Activated CD8-positive, alpha-beta T cell treated with anti-CD3 and anti-CD28 coated beads for 36 hours (primary cell): ENCODE data around the gene PDCL3. TPM values are rescaled to one million over a fixed set of nuclear protein-coding genes. Genes with fewer than 3 reads are reported as not detected.

Experiments used
- ATAC-seq: fragments of 200-7000 bp; cut with Tn5 transposase; one replicate; pipeline ENCODE4 v1.10.0; 2021; ENCODE audit warnings: mild to moderate bottlenecking, moderate library complexity
- CTCF ChIA-PET: fragments of 350-600 bp; sonication (Branson Sonifier 250); formaldehyde crosslinking; loops from one replicate; lab custom pipeline; 2021; ENCODE audit warnings: antibody characterized with exemption; lab: Charles Lee
- POLR2A ChIA-PET: fragments of 350-600 bp; sonication (Branson Sonifier 250); formaldehyde crosslinking; loops from one replicate; lab custom pipeline; 2021; ENCODE audit warnings: antibody characterized with exemption; lab: Charles Lee
- DNase-seq: peaks from one replicate; pipeline ENCODE4 v3.0.0-alpha.2; 2020
- H3K27ac Mint-ChIP-seq: one replicate; pipeline ENCODE4 v1.8.0; 2021; ENCODE audit warnings: mild to moderate bottlenecking, mixed read lengths
- H3K27me3 Mint-ChIP-seq: one replicate; pipeline ENCODE4 v1.8.0; 2021; ENCODE audit warnings: mixed read lengths
- H3K36me3 Mint-ChIP-seq: one replicate; pipeline ENCODE4 v1.8.0; 2021; ENCODE audit warnings: low read depth, mixed read lengths
- H3K4me1 Mint-ChIP-seq: one replicate; pipeline ENCODE4 v1.8.0; 2021; ENCODE audit warnings: low read depth, mixed read lengths
- H3K4me3 Mint-ChIP-seq: one replicate; pipeline ENCODE4 v1.8.0; 2021; ENCODE audit warnings: mild to moderate bottlenecking, moderate library complexity, mixed read lengths
- H3K9me3 Mint-ChIP-seq: one replicate; pipeline ENCODE4 v1.8.0; 2021; ENCODE audit warnings: mixed read lengths
- CTCF ChIP-seq: fragments of 200-600 bp; IDR thresholded peaks from one replicate; pipeline ENCODE4 v1.8.0; 2022; ENCODE audit warnings: antibody characterized with exemption, mild to moderate bottlenecking
- intact Hi-C: fragments of 100-400 bp; cut with micrococcal nuclease; formaldehyde crosslinking; loops from one replicate; pipeline ENCODE4 v1.10.0; 2022
- total RNA-seq, 2 experiments: library from RNA; stranded (reverse); gene quantifications; one replicate each; pipeline ENCODE4 v1.2.3, GENCODE V29; 2021

Gene PDCL3
- total RNA-seq, result 10 to 100 TPM; 31.9 to 35.7 TPM

- Mint-ChIP-seq H3K4me3 (peak within 1 kb of the TSS; percentile 87), H3K36me3 (peaks cover 10% of the 10 kb centered on the region), H3K27ac (peak within 1 kb of the TSS; percentile 98), H3K27me3 (no peaks in the 10 kb centered on the region), H3K9me3 (no peaks in the 10 kb centered on the region), H3K4me1 (peaks cover 31% of the 10 kb centered on the region)
- no peak for TF ChIP-seq CTCF
- ChIA-PET POLR2A (interaction anchor here (0.6 to 3.5 kb wide), 7 partner anchors 11 to 487 kb away, joined by 3 to 24 read pairs (median 5); partner anchors contain the start of gene RPL31), CTCF (interaction anchor here (0.6 to 1.6 kb wide), 6 partner anchors 9 to 32 kb away, joined by 3 to 5 read pairs (median 3); no protein-coding TSS in a partner anchor)
- ATAC-seq (peak; percentile 94), DNase-seq (peak; percentile 95)
- intact Hi-C loops, result loop anchor here (5.0 kb wide), 1 partner anchor 146 kb away; the partner anchor contains the start of gene CHST10
Measured at GRCh38 chr2:100562613-100563406, at the start of gene PDCL3. Gene PDCL3 (plus strand): TSS chr2:100562993. CDS start chr2:100563068, 75 bp downstream.

GRCh38 chr2:100513650-100514049 lies 49.1 kb upstream of the PDCL3 start:
- ATAC-seq (no peak), DNase-seq (no peak)
- POLR2A ChIA-PET, result no interaction called here
- no peaks in the 10 kb centered on the region for H3K9me3 Mint-ChIP-seq
- no peak overlapping the region for H3K4me3 Mint-ChIP-seq
- no peak overlapping the region for H3K27ac Mint-ChIP-seq
- intact Hi-C loops, result no loop called here
- CTCF ChIA-PET, result no interaction called here
- no peak for TF ChIP-seq CTCF
- H3K27me3 Mint-ChIP-seq, result peaks cover 2% of the 10 kb centered on the region
- H3K4me1 Mint-ChIP-seq, result no peaks in the 10 kb centered on the region
- H3K36me3 Mint-ChIP-seq, result no peaks in the 10 kb centered on the region

GRCh38 chr2:100517556-100517955 lies 45.2 kb upstream of the PDCL3 start:
- H3K27ac Mint-ChIP-seq, result no peak overlapping the region
- intact Hi-C loops, result no loop called here
- no peaks in the 10 kb centered on the region for H3K4me1 Mint-ChIP-seq
- H3K36me3 Mint-ChIP-seq, result no peaks in the 10 kb centered on the region
- H3K9me3 Mint-ChIP-seq, result peaks cover 1% of the 10 kb centered on the region
- DNase-seq, result no peak
- ATAC-seq, result no peak
- no peak overlapping the region for H3K4me3 Mint-ChIP-seq
- H3K27me3 Mint-ChIP-seq, result peaks cover 2% of the 10 kb centered on the region
- POLR2A ChIA-PET, result interaction anchor here (0.6 kb wide), 1 partner anchor 46 kb away, joined by 3 read pairs; no protein-coding TSS in a partner anchor
- CTCF ChIA-PET, result no interaction called here
- TF ChIP-seq CTCF, result no peak

- POLR2A ChIA-PET, result no interaction called here
- Mint-ChIP-seq H3K9me3 (peaks cover 1% of the 10 kb centered on the region), H3K27me3 (peaks cover 2% of the 10 kb centered on the region), H3K36me3 (no peaks in the 10 kb centered on the region), H3K4me3 (no peak overlapping the region), H3K27ac (no peak overlapping the region), H3K4me1 (no peaks in the 10 kb centered on the region)
- ATAC-seq, result no peak
- no peak for TF ChIP-seq CTCF
- CTCF ChIA-PET, result no interaction called here
- intact Hi-C loops, result no loop called here
- no peak for DNase-seq
Measured at GRCh38 chr2:100518801-100519200, 44.0 kb upstream of the PDCL3 start.

- H3K36me3 Mint-ChIP-seq, result no peaks in the 10 kb centered on the region
- H3K9me3 Mint-ChIP-seq, result peaks cover 1% of the 10 kb centered on the region
- ChIA-PET CTCF (no interaction called here), POLR2A (interaction anchor here (0.5 kb wide), 1 partner anchor 14 kb away, joined by 3 read pairs; no protein-coding TSS in a partner anchor)
- ATAC-seq (no peak), DNase-seq (no peak)
- H3K4me1 Mint-ChIP-seq, result no peaks in the 10 kb centered on the region
- TF ChIP-seq CTCF, result no peak
- H3K27me3 Mint-ChIP-seq, result peaks cover 2% of the 10 kb centered on the region
- intact Hi-C loops, result no loop called here
- H3K4me3 Mint-ChIP-seq, result no peak overlapping the region
- no peak overlapping the region for H3K27ac Mint-ChIP-seq
Measured at GRCh38 chr2:100520224-100520623, 42.6 kb upstream of the PDCL3 start.
